ENCODE data around the gene ATOX1.
"Not testable (repeated sequence)": the region's sequence is repeated elsewhere in the genome, so short reads cannot be mapped to it uniquely, and the experiment has no call there.

ATOX1 gene

GRCh38 chr5:151795426-151795825, 37.0 kb upstream of the ATOX1 start:
- no peaks in the 10 kb centered on the region for H3K27me3 ChIP-seq (replicated peaks)
- H3K27ac ChIP-seq, result no peak overlapping the region
- in situ Hi-C loops (cut with HindIII; ENCODE audit: low pct_ligation_motif_present, low sequenced_read_pairs), result no loop called here
- no peak for TF ChIP-seq CTCF (IDR thresholded peaks at IDR 0.05; ENCODE audit: low read depth, low read length, missing control alignments)
- H3K4me3 ChIP-seq (ENCODE audit: low read depth, low read length), result no peak overlapping the region
- DNase-seq, result no peak
- H3K36me3 ChIP-seq (replicated peaks), result peaks cover 63% of the 10 kb centered on the region

- H3K27ac ChIP-seq, result no peak overlapping the region
- H3K36me3 ChIP-seq (replicated peaks), result peaks cover 73% of the 10 kb centered on the region
- in situ Hi-C loops (cut with HindIII; ENCODE audit: low pct_ligation_motif_present, low sequenced_read_pairs), result no loop called here
- no peak for TF ChIP-seq CTCF (IDR thresholded peaks at IDR 0.05; ENCODE audit: low read depth, low read length, missing control alignments)
- H3K4me3 ChIP-seq (ENCODE audit: low read depth, low read length), result no peak overlapping the region
- no peaks in the 10 kb centered on the region for H3K27me3 ChIP-seq (replicated peaks)
- no peak for DNase-seq
These were observed 34.9 kb upstream of the ATOX1 start for GRCh38 chr5:151793358-151793757.

- Histone ChIP-seq H3K4me3 (ENCODE audit: low read depth, low read length) (no peak overlapping the region), H3K27me3 (replicated peaks) (no peaks in the 10 kb centered on the region), H3K36me3 (replicated peaks) (peaks cover 39% of the 10 kb centered on the region), H3K27ac (no peak overlapping the region)
- TF ChIP-seq CTCF (IDR thresholded peaks at IDR 0.05; ENCODE audit: low read depth, low read length, missing control alignments), result no peak
- in situ Hi-C loops (cut with HindIII; ENCODE audit: low pct_ligation_motif_present, low sequenced_read_pairs), result no loop called here
- no peak for DNase-seq
These were observed 29.4 kb upstream of the ATOX1 start for GRCh38 chr5:151787817-151788216.

- DNase-seq, result no peak
- Histone ChIP-seq H3K4me3 (ENCODE audit: low read depth, low read length) (no peak overlapping the region), H3K36me3 (replicated peaks) (peaks cover 28% of the 10 kb centered on the region), H3K27ac (no peak overlapping the region), H3K27me3 (replicated peaks) (no peaks in the 10 kb centered on the region)
- in situ Hi-C loops (cut with HindIII; ENCODE audit: low pct_ligation_motif_present, low sequenced_read_pairs), result no loop called here
- TF ChIP-seq CTCF (IDR thresholded peaks at IDR 0.05; ENCODE audit: low read depth, low read length, missing control alignments), result no peak
These were observed 28.0 kb upstream of the ATOX1 start for GRCh38 chr5:151786468-151786867.

- TF ChIP-seq CTCF (IDR thresholded peaks at IDR 0.05; ENCODE audit: low read depth, low read length, missing control alignments), result no peak
- no peak overlapping the region for H3K27ac ChIP-seq
- in situ Hi-C loops (cut with HindIII; ENCODE audit: low pct_ligation_motif_present, low sequenced_read_pairs), result no loop called here
These were observed 25.7 kb upstream of the ATOX1 start for GRCh38 chr5:151784141-151784540.

GRCh38 chr5:151783664-151784063, 25.2 kb upstream of the ATOX1 start:
- DNase-seq; H3K36me3 ChIP-seq (replicated peaks); H3K4me3 ChIP-seq (ENCODE audit: low read depth, low read length); in situ Hi-C loops (cut with HindIII; ENCODE audit: low pct_ligation_motif_present, low sequenced_read_pairs); H3K27ac ChIP-seq; H3K27me3 ChIP-seq (replicated peaks): not testable (repeated sequence)

More at GRCh38 chr5:151784141-151784540, 25.7 kb upstream of the ATOX1 start:
- DNase-seq, result no peak
- Histone ChIP-seq H3K27me3 (replicated peaks) (no peaks in the 10 kb centered on the region), H3K4me3 (ENCODE audit: low read depth, low read length) (no peak overlapping the region), H3K36me3 (replicated peaks) (peaks cover 11% of the 10 kb centered on the region)
